H1 (cell line): ENCODE data around the gene ITGA11. TPM values are rescaled to one million over a fixed set of nuclear protein-coding genes. Genes with fewer than 3 reads are reported as not detected.

ENCODE experiments used
- CTCF ChIA-PET: fragments of 300-600 bp; sonication (Branson Sonifier 250); formaldehyde crosslinking; loops from one replicate; lab custom pipeline; 2021; ENCODE audit not compliant: partially characterized antibody; lab: Charles Lee
- POLR2A ChIA-PET: fragments of 300-600 bp; sonication (Branson Sonifier 250); formaldehyde crosslinking; loops from one replicate; lab custom pipeline; 2021; ENCODE audit warnings: inconsistent platforms; ENCODE audit not compliant: partially characterized antibody; lab: Charles Lee
- DNase-seq, 2 experiments: peaks; one replicate each; pipeline versions ENCODE4 v3.0.0 to v3.0.0-alpha.2; 2010 to 2022; ENCODE audit warnings: low spot score in 2 of 2, low read depth in 1 of 2, mixed read lengths in 1 of 2
- FAIRE-seq: peaks from 2 replicates; lab custom pipeline; 2011; peaks lifted over from hg19 to GRCh38; lab: Jason Lieb, UNC
- H2AFZ ChIP-seq: 2 replicates; pipeline ENCODE4 v1.8.1; 2012; ENCODE audit warnings: low read length, inconsistent platforms
- H2AK5ac ChIP-seq: 2 replicates; pipeline ENCODE4 v1.6.1; 2013; ENCODE audit warnings: low read depth, low read length
- H2BK120ac ChIP-seq: replicated peaks from 2 replicates; pipeline ENCODE3; 2013; ENCODE audit warnings: low read depth, low read length, inconsistent platforms
- H2BK12ac ChIP-seq: 2 replicates; pipeline ENCODE4 v1.6.1; 2013; ENCODE audit warnings: low read depth, low read length
- H2BK15ac ChIP-seq: 2 replicates; pipeline ENCODE4 v1.6.1; 2013; ENCODE audit warnings: low read length
- H2BK20ac ChIP-seq: 2 replicates; pipeline ENCODE4 v1.6.1; 2013; ENCODE audit warnings: low read length
- H2BK5ac ChIP-seq: 2 replicates; pipeline ENCODE4 v1.6.1; 2013; ENCODE audit warnings: low read depth, low read length
- H3K14ac ChIP-seq: 2 replicates; pipeline ENCODE4 v1.6.1; 2013; ENCODE audit warnings: inconsistent platforms; ENCODE audit not compliant: insufficient read length
- H3K18ac ChIP-seq: 2 replicates; pipeline ENCODE4 v1.6.1; 2013; ENCODE audit warnings: low read length; ENCODE audit errors: extremely low read depth
- H3K23ac ChIP-seq: 2 replicates; pipeline ENCODE4 v1.6.1; 2013; ENCODE audit warnings: inconsistent platforms; ENCODE audit not compliant: insufficient read length
- H3K23me2 ChIP-seq: 2 replicates; pipeline ENCODE4 v1.6.1; 2013; ENCODE audit warnings: low read depth, low read length
- H3K27ac ChIP-seq: 2 replicates; pipeline ENCODE4 v1.6.1; 2011; ENCODE audit warnings: low read depth, low read length, inconsistent platforms
- H3K27me3 ChIP-seq, 4 experiments: replicated peaks in 1 of 4; 1 replicate in 1 of 4; 2 replicates in 3 of 4; pipeline versions ENCODE4 v1.6.1 to v1.8.1; 2011 to 2013; ENCODE audit warnings: low read length in 3 of 4, mild to moderate bottlenecking in 3 of 4, inconsistent platforms in 2 of 4, mixed read lengths in 2 of 4, moderate library complexity in 1 of 4; ENCODE audit not compliant: control insufficient read depth in 3 of 4, insufficient read depth in 3 of 4; ENCODE audit errors: extremely low read depth in 1 of 4
- H3K36me3 ChIP-seq, 4 experiments: 2 replicates each; pipeline versions ENCODE4 v1.6.1 to v1.8.1; 2011 to 2013; ENCODE audit warnings: mild to moderate bottlenecking in 4 of 4, low read length in 3 of 4, moderate library complexity in 2 of 4, control low read depth in 1 of 4, inconsistent platforms in 1 of 4; ENCODE audit not compliant: insufficient read depth in 4 of 4, control insufficient read depth in 2 of 4
- H3K4ac ChIP-seq: replicated peaks from 2 replicates; pipeline ENCODE3; 2013; ENCODE audit warnings: low read length, low read depth, mixed read lengths, inconsistent platforms; ENCODE audit not compliant: insufficient read length
- H3K4me1 ChIP-seq, 4 experiments: replicated peaks in 1 of 4; 1 replicate in 1 of 4; 2 replicates in 3 of 4; pipeline versions ENCODE4 v1.6.1 to v1.8.1; 2011 to 2013; ENCODE audit warnings: low read length in 3 of 4, inconsistent platforms in 2 of 4, mixed read lengths in 1 of 4; ENCODE audit not compliant: insufficient read depth in 4 of 4, control insufficient read depth in 3 of 4
- H3K4me2 ChIP-seq, 2 experiments: 2 replicates each; pipeline versions ENCODE4 v1.6.1 to v1.8.1; 2011 to 2013; ENCODE audit warnings: low read depth in 2 of 2, low read length in 2 of 2, control low read depth in 1 of 2, inconsistent platforms in 1 of 2, mild to moderate bottlenecking in 1 of 2; ENCODE audit not compliant: insufficient read depth in 1 of 2
- H3K4me3 ChIP-seq, 4 experiments: fragments of 200-600, 300-600 bp in 1 of 4; sonication (generic), shearing (Covaris generic), sonication (Bioruptor Twin) in 1 of 4; 2 replicates each; pipeline versions ENCODE4 v1.5.1 to v1.8.1; 2011 to 2016; ENCODE audit warnings: low read length in 4 of 4, low read depth in 3 of 4, control low read depth in 2 of 4, inconsistent platforms in 2 of 4, mild to moderate bottlenecking in 2 of 4, mixed read lengths in 1 of 4, moderate library complexity in 1 of 4; ENCODE audit not compliant: insufficient read depth in 2 of 4; ENCODE audit errors: extremely low read depth in 1 of 4
- H3K56ac ChIP-seq: replicated peaks from 2 replicates; pipeline ENCODE3; 2013; ENCODE audit warnings: low read depth, mild to moderate bottlenecking, mixed read lengths, low read length, inconsistent platforms; ENCODE audit not compliant: insufficient read length
- H3K79me1 ChIP-seq: 2 replicates; pipeline ENCODE4 v1.6.1; 2013; ENCODE audit warnings: low read depth, low read length, control low read depth
- H3K79me2 ChIP-seq, 2 experiments: 2 replicates each; pipeline versions ENCODE4 v1.6.1 to v1.8.1; 2012 to 2013; ENCODE audit warnings: low read length in 2 of 2, mild to moderate bottlenecking in 2 of 2, inconsistent platforms in 1 of 2; ENCODE audit not compliant: insufficient read depth in 2 of 2, control insufficient read depth in 1 of 2
- H3K9ac ChIP-seq, 4 experiments: replicated peaks in 1 of 4; 1 replicate in 1 of 4; 2 replicates in 3 of 4; pipeline versions ENCODE4 v1.6.1 to v1.8.1; 2011 to 2013; ENCODE audit warnings: low read depth in 3 of 4, low read length in 3 of 4, control low read depth in 2 of 4, mild to moderate bottlenecking in 2 of 4, moderate library complexity in 2 of 4, inconsistent platforms in 1 of 4; ENCODE audit errors: extremely low read depth in 1 of 4
- H3K9me3 ChIP-seq, 2 experiments: 2 replicates each; pipeline versions ENCODE4 v1.6.1 to v1.8.1; 2012 to 2013; ENCODE audit warnings: mild to moderate bottlenecking in 2 of 2, moderate library complexity in 2 of 2, control low read depth in 1 of 2, inconsistent platforms in 1 of 2, low read depth in 1 of 2, low read length in 1 of 2, mixed read lengths in 1 of 2; ENCODE audit not compliant: insufficient read depth in 2 of 2
- H4K20me1 ChIP-seq, 2 experiments: replicated peaks in 1 of 2; 2 replicates each; pipeline versions ENCODE3 to v1.8.1; 2011 to 2013; ENCODE audit warnings: inconsistent platforms in 2 of 2, low read length in 2 of 2, mild to moderate bottlenecking in 1 of 2; ENCODE audit not compliant: insufficient read depth in 2 of 2, control insufficient read depth in 1 of 2
- H4K5ac ChIP-seq: 2 replicates; pipeline ENCODE4 v1.6.1; 2013; ENCODE audit warnings: low read length, low read depth, mixed read lengths, inconsistent platforms; ENCODE audit not compliant: insufficient read length
- H4K8ac ChIP-seq: 2 replicates; pipeline ENCODE4 v1.8.0; 2013; ENCODE audit warnings: mild to moderate bottlenecking, moderate library complexity, low read length, inconsistent platforms; ENCODE audit not compliant: insufficient read depth; ENCODE audit errors: extremely low read depth
- H4K91ac ChIP-seq: replicated peaks from 2 replicates; pipeline ENCODE3; 2013; ENCODE audit warnings: low read length, mixed read lengths, inconsistent platforms; ENCODE audit not compliant: insufficient read length
- RAD21 ChIP-seq, 2 experiments: IDR thresholded peaks in 1 of 2; conservative IDR thresholded peaks in 1 of 2; 2 replicates each; pipeline ENCODE4 v1.6.1; 2011; ENCODE audit warnings: low read depth in 2 of 2, low read length in 2 of 2, improper control_type of control experiment in 1 of 2, inconsistent platforms in 1 of 2, mild to moderate bottlenecking in 1 of 2, moderate library complexity in 1 of 2
- RBBP5 ChIP-seq: IDR thresholded peaks from 2 replicates; pipeline ENCODE4 v1.7.1; 2012; ENCODE audit warnings: low read depth, mild to moderate bottlenecking, inconsistent platforms, low read length, moderate library complexity, borderline replicate concordance
- SP1 ChIP-seq: IDR thresholded peaks from 2 replicates; pipeline ENCODE4 v1.6.1; 2011; ENCODE audit warnings: low read depth, low read length
- WGBS, 2 experiments: shearing (Covaris generic) in 1 of 2; methylation state at CpG; one replicate each; pipeline versions ENCODE4 v1.1.6 to v1.1.7; 2013 to 2015; ENCODE audit warnings: low lambda C conversion rate in 2 of 2, mixed read lengths in 2 of 2, inconsistent platforms in 1 of 2, low coverage in 1 of 2, missing lambda C conversion rate in 1 of 2; ENCODE audit not compliant: insufficient replicate concordance in 2 of 2, insufficient coverage in 1 of 2, insufficient read length in 1 of 2; ENCODE audit errors: extremely low coverage in 1 of 2, missing lambda C conversion rate in 1 of 2; 5-methylcytosine and 5-hydroxymethylcytosine counted together
- polyA plus RNA-seq, 7 experiments: library from polyadenylated mRNA; depleted of rRNA in 3 of 7; stranded (reverse) in 5 of 7; unstranded in 2 of 7; fragments of >200 nt in 5 of 7; fragments of 200-250 nt in 2 of 7; gene quantifications; 1 replicate in 5 of 7; 2 replicates in 1 of 7; 4 replicates in 1 of 7; pipeline versions ENCODE4 v1.2.1 to v1.2.3, GENCODE V29; 2011 to 2013; ENCODE audit warnings: missing spikeins in 2 of 7, mixed read lengths in 2 of 7
- total RNA-seq: library from RNA; stranded (reverse); fragmentation: NEBNext Ultra II Directional; extraction: Animal tissue kit (Norgen Biotek cat#: 25700); gene quantifications from 2 replicates; pipeline ENCODE4 v1.2.1, GENCODE V29; 2021
- TF ChIP-seq, protein P1 (sequence below), 3 experiments: IDR thresholded peaks; 1 replicate in 2 of 3; 2 replicates in 1 of 3; pipeline versions ENCODE4 v1.5.1 to v1.6.1; 2011; ENCODE audit warnings: low read length in 3 of 3, mild to moderate bottlenecking in 3 of 3, inconsistent platforms in 2 of 3, low read depth in 1 of 3, moderate library complexity in 1 of 3; ENCODE audit not compliant: insufficient read depth in 1 of 3; ENCODE audit errors: control extremely low read depth in 1 of 3

Gene ITGA11
- total and polyA plus RNA-seq, 2 of the 8 experiments (the other 6 are each of a cell fraction or from before 2014, with no cell fraction given), result 0.05 to 0.06 TPM

GRCh38 chr15:68252925-68253534 lies 178.9 kb downstream of the ITGA11 start:
- no peak for DNase-seq
- Histone ChIP-seq H3K18ac (no peak overlapping the region), H3K4me2 (no peak overlapping the region), H2BK12ac (no peak overlapping the region), H3K4me3 (no peak overlapping the region), H3K27ac (no peak overlapping the region), H3K9me3 (no peaks in the 10 kb centered on the region), H4K91ac (no peak overlapping the region), H3K79me2 (no peaks in the 10 kb centered on the region), H3K23me2 (no peaks in the 10 kb centered on the region; the same call in 1 of the 2 replicates), H3K56ac (no peak overlapping the region), H2AFZ (no peak overlapping the region), H3K9ac (no peak overlapping the region), H2AK5ac (no peak overlapping the region), H3K14ac (no peak overlapping the region), H2BK5ac (no peak overlapping the region), H3K4me1 (peaks cover 0 to 8% (median 6%) of the 10 kb centered on the region in 4 experiments; a peak in 4 of 7 replicates), H2BK20ac (no peak overlapping the region), H3K27me3 (no peaks in the 10 kb centered on the region), H3K79me1 (no peaks in the 10 kb centered on the region), H4K20me1 (no peaks in the 10 kb centered on the region), H3K4ac (no peak overlapping the region), H4K5ac (no peak overlapping the region), H3K23ac (no peak overlapping the region), H3K36me3 (no peaks in the 10 kb centered on the region), H4K8ac (no peak overlapping the region), H2BK120ac (no peak overlapping the region), H2BK15ac (no peak overlapping the region)
- FAIRE-seq, result no peak
- ChIA-PET CTCF (interaction anchor here (0.6 to 11.0 kb wide), 43 partner anchors 9 to 399 kb away, joined by 3 to 199 read pairs (median 5); partner anchors contain the start of genes CLN6 and FEM1B), POLR2A (interaction anchor here (0.9 to 2.1 kb wide), 10 partner anchors 10 to 164 kb away, joined by 3 to 14 read pairs (median 4); partner anchors contain the start of gene FEM1B)
- 49% methylated on average over 7 of the region's 7 CpGs; no CpG with 5 or more reads in 1 of the 2 experiments for WGBS, 2 experiments
- TF ChIP-seq, protein P1, sequence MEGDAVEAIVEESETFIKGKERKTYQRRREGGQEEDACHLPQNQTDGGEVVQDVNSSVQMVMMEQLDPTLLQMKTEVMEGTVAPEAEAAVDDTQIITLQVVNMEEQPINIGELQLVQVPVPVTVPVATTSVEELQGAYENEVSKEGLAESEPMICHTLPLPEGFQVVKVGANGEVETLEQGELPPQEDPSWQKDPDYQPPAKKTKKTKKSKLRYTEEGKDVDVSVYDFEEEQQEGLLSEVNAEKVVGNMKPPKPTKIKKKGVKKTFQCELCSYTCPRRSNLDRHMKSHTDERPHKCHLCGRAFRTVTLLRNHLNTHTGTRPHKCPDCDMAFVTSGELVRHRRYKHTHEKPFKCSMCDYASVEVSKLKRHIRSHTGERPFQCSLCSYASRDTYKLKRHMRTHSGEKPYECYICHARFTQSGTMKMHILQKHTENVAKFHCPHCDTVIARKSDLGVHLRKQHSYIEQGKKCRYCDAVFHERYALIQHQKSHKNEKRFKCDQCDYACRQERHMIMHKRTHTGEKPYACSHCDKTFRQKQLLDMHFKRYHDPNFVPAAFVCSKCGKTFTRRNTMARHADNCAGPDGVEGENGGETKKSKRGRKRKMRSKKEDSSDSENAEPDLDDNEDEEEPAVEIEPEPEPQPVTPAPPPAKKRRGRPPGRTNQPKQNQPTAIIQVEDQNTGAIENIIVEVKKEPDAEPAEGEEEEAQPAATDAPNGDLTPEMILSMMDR (IDR thresholded peaks at IDR 0.05; ENCODE audit: control extremely low read depth in 1 of 3, insufficient read depth in 1 of 3, low read depth in 1 of 3, low read length in 3 of 3), result peak in 2 of 3 experiments; percentile 72 to 83; a peak in 3 of 4 replicates
- TF ChIP-seq RAD21 (IDR thresholded peaks at IDR 0.05 in 1 of 2, conservative IDR thresholded peaks at IDR 0.05 in 1 of 2; ENCODE audit: low read depth in 2 of 2, low read length in 2 of 2) (peak; percentile 91 to 93), RBBP5 (no peak), SP1 (0 out of 2 replicates have a peak, but pooled peaks have one; percentile 10)
